Prostate gland (tissue), 2 donors: ENCODE results near the gene ELMO1.

Experiments used
- CTCF ChIP-seq, 4 experiments: fragments of 200-600 bp in 2 of 4; fragments of 450-650 bp in 2 of 4; sonication (generic) in 2 of 4; IDR thresholded peaks; 1 replicate in 3 of 4; 2 replicates in 1 of 4; pipeline ENCODE4 v1.5.1; 2016 to 2019; ENCODE audit warnings: antibody characterized with exemption in 4 of 4, mild to moderate bottlenecking in 2 of 4, moderate library complexity in 2 of 4
- POLR2A ChIP-seq: fragments of 450-650 bp; IDR thresholded peaks from one replicate; pipeline ENCODE4 v1.6.1; 2016; ENCODE audit warnings: antibody characterized with exemption, mild to moderate bottlenecking
- POLR2AphosphoS5 ChIP-seq: sonication (generic); formaldehyde crosslinking; IDR thresholded peaks from one replicate; pipeline ENCODE4 v1.6.1; 2017; ENCODE audit warnings: antibody characterized with exemption

GRCh38 chr7:36942541-36942940, 506.1 kb downstream of the ELMO1 start:
- TF ChIP-seq CTCF (IDR thresholded peaks at IDR 0.05) (no peak), POLR2A (no peak), POLR2AphosphoS5 (no peak)
